ENCODE measurements around the gene MTHFSD.

The MTHFSD gene

DNA sequence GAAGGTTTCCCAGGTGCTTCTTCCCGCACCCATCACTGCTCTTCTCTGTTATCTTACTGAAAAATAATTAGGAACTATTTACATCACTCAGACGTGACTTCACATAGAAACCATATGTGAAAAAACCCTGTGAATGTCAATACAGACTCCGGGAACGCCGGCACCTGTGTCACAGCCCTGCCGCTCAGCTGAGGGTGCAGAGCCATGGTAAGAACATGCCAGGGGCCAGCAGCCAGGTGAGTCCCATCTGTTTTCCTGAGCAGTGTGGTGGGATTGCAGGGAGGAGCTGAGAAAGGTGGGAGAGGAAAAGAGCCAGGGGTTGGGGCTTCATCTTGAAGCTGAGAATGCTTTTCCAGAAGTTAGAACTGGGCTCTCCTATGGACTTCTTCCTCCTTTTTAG lies 31.0 kb downstream of the MTHFSD start:
- DNase-seq = no peak

DNA sequence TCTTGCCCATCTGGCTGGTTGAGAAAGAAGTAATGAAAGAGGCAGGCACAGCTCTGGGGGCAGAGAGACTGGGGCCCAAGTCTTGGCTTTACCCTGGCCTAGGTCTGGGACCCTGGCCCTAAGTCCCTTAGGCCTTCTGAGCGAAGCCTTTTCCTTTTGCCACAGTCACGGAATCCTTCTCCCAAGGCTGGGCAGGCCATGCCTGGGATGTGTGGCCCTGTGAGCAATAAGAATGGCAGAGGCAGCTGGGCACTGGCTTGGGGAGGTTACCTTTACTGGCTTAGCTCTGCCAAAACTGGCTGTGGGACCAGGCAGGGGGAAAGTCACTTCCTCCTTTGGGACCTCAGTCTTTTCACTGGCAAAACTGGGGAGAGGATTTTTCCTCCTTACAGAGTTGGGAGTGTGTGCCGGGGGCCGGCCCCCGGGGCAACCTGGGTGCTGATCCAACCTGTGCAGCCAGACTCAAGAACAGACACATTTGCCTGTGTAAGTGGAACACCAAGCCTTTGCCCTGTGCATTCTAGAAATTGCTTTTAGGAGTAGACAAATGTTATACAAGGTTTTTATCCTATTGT lies 31.8 kb downstream of the MTHFSD start:
- no peak for DNase-seq

DNA sequence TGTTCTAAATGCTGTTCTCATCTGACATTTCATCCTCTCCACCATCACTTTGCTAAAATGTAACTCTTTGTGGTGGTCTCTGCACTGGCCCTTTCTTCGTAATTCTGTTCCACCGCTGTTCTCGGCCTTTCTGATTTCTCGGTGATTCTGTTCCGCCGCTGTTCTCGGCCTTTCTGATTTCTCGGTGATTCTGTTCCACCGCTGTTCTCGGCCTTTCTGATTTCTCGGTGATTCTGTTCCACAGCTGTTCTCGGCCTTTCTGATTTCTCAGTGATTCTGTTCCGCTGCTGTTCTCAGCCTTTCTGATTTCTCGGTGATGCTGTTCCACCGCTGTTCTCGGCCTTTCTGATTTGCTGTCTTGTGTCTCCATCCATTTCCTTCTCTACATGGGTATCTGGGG lies 32.4 kb downstream of the MTHFSD start:
- DNase-seq = no peak

DNA sequence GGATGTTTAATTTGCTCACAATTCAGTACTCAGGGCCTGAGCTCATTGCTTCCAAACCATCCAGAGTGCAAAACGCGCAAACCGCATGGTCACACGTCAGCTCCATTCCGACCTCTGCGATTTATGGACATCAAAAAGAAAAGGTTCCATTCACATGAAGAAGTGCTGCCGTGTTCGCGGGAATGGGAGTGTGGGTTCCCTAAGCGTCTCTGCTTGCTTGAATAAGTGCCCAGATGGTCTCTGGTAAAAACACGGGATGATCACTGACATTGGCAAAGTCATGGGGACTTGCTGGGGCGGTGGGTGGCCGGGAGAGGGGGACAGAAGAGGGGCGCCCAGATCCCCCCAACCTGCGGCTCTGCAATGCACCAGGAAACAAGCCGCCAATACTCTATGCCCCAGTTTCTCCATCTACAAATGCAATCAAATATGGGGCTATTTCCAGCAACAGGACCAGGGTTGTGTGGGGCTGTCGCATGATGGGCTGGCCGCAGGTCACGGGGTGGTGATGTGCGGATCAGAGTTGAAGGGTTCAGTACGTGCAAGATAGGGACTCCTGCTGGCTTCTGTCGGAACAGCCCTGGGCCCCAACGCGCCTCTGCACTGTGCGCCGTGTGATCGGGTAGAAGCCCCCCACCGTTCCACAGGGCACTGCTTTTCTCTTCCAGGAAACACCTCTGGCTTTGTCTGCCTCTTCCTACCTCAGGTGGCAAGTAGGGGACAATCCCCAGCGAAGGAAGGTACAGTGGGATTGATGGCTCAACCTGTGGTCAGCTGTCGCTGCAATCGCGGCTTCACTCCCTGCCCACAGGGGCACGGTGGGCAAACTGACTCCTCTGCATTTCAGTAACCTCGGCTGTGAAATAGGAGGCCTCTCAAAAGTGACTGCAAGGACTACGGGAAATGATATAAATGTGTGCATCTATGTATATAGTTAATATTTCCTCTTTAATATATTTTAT lies 33.5 kb downstream of the MTHFSD start:
- DNase-seq = no peak

DNA sequence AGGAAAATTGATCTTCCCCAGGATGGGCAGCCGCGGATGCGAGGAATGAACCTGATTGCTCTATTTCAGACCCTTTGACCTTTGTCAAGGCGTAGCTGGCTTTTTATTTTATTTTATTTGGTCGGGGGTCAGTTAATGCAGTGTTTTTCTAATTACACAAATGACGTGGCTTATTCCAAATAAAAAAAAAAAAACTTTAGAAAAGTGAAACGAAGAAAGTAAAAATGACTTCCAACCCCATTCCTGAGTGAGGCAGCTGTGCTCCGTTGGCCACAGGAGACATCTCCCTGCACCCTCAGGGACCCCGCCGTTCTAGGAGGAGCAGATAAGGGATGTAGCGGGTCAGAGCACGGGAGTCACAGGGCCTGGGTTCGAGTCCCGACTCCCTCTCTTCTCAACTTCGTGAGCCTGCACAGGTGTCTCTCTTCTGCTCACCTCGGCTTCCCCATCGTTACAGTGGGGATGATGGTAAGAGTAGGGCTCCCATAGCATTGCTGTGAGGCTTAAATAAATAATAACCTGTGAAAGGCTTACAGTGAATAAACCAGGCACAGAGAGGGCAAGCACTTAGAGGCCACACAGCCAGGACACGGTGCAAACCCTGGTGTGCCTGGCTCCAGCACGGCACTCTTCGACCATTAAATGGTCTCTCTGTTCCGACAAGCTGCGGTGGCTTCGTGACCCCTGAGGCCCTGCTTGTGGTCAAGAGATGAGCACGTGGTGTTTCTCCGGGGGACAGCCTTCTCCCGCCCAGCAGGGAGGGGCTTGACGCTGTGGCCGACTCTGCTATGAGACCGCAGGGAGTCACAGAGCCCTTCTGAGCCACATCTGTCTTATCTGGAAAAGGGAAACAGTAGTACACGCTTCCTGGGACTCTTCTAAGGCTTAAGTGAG lies 34.5 kb downstream of the MTHFSD start:
- no peak for DNase-seq

DNA sequence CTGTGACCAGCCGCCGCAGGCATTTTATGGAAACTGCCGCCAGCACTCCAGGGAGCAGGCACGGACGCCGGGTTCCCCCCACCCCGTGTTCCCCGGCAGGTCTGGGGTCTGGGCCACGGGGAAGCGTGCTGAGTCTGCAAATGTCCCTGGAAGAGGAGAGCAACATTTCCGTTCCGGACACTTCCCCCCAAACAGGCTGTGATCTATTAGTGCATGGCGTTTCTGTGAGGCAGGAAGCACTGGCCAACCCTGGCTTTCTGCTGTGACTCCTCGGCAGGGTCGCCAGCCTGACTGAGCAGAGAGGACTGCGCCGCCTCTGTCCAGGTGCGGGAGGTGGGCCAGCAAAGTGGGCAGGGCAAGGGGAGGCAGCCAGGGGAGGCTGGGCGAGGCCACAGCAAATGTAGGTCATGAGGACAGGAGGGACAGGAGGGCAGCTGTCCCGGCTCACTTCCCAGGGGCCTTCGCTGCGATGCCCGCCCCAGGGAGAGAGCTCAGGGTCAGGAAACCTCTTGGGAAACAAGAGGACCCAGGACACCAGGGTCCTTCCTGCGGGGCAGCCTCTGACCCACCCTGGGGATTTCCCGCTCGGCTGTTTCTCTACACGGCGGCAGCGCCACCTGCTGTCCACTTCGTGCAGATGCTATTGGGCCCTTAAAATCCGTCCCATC lies 35.3 kb downstream of the MTHFSD start:
- peak; percentile 31 for DNase-seq

DNA sequence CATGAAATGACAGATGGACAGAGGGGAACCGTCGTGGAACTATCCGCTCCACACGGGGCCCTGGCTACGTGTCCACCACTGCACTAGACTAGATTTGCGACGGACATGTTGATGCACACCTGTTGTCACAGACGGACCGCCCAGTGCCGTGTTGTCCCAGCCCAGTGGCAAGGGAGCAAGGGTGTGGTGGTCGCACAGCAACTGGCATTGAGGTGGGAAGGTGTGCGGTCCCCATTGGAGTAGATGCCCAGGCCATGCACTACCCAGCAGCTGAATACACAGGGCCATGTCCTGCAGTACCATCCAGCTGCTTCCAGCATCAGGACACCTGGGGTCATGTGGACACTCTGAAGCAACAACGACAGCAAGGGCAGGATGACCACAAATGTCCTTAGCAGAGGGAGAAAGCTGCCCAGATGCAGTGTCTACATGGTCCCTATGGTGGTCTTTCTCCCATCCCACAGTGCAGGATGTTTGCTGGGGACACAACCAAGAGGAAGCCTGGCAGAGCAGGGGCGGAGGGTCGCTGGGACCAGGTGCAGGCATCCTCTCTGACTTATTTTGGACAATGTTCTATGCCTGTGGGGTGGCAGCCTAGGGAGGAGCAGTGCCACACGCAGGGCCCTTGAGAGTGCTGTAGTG lies 35.9 kb downstream of the MTHFSD start:
- no peak for DNase-seq

DNA sequence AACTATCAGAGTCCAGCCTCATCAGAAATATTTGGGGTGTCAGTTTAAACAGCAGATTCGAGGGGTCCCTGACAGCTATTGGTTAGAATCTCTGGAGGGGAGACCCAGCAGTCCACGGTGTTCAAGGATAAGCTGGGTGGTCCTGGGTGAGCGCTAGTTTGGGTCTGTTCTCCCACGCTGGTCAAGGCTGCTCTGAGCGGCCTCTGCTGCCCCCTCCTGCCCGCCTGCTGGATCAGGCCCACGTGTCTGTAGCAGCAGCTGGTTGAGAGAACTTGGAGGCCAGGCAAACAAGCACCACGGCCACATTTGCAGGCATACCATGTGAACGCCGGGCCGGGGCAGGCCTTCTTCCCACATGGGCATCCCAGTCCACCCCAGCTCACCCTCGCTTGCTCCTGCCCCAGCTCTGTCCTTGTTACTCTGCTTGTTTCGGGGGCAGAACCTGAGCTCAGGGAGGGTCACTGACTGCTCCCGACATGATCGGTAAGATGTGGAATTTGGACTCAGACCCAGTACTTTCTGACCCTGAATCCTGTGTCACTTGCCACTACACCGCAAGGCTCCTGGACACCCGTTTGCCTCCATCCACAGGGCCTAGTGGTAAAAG lies 37.3 kb downstream of the MTHFSD start:
- DNase-seq = no peak

DNA sequence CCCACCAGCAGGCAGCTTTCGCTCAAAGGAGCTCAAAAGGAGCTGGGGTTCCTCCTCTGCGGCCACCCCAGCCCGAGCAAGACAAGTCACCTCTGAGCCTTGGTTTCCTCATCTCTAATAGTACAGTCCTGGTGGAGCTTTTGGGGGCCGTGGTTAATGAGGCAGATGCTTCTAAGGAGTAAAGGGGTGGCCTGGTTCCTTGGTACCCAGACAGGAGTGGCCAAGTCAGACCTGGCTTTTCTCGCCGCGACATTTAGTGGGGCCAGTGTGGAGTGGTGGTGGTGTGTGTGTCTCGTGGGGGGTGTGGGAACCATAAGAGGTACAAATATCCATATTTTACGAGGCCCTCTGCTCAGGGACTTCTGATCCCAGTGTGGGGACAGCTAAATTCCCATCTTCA lies 38.0 kb downstream of the MTHFSD start:
- DNase-seq = no peak

DNA sequence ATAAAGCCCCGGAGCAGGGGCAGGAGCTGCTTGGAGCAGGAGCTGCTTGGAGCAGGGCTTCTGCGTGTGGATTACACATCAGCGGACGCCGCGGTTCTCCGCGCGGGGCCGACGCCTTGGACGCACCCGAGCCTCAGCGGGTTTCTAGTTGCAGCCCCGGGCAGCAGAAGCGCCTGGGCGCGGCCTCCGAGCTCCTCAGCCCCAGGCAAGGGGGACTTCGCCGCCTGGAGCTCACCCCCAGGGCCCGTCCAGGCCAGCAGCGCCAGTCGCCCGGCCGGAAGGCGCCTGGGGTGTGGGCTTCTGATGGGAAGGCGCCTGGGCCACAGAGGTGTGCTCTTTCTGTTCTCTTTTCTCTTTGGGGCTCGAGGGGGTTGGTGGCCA lies 38.4 kb downstream of the MTHFSD start:
- no peak for DNase-seq

DNA sequence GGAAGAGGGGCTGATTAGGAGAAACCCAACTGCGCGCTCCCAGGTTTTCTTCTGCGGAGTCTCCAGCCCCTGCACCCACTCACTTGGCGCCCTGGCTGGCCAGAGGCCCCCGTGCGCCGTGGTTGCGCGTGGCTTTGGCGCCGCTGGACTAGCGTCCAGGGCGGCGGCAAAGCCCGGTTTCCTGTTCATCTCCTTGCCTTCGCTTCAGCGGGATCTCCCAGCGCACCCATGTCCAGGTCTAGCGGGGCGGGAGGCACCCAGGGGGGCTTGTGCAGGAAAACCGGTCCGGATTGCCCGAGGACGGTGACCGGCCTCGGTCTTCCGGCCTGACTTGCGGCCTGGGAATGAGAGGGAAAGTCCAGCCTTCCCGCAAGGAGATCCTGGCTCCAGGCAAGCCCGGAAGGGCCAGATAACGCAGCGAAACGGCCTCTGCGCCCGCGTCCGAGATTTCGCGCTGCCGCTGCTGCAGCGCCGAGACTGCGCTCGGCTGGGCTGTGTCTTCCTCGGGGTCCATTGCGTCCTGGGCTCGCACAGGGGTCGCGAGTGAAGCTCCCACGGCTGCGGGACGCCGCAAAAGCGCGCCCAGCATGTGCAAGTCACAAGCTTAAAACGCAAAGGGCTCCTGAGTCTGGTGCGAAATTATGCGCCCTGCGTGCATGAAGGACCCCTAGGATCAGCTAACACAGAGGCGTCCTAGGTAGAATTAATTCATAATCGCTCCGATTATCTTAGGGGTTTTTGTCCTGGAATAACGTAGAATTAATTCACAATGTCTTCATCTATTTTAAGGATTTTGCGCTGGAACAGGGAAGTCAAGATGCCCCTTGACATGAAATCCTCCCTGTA lies 39.0 kb downstream of the MTHFSD start:
- no peak for DNase-seq

DNA sequence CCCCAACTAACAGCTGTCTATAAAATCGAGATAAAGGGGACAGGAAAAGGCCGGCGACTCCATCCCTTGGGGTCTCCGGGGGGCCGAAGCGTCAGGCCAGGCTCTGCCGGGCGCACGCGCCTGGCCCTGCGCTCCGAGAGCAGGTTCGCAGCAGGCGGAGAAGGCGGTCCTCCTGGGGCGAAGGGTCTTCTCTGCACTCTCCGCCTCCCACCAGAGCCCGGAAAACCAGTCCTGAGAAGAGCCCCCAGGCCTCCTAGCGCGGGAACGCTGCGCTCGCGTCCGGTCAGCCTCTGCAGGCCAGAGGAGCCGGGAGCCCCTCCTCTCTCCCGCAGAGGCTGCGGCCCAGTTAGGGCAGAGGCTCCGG lies 39.6 kb downstream of the MTHFSD start:
- DNase-seq = no peak

DNA sequence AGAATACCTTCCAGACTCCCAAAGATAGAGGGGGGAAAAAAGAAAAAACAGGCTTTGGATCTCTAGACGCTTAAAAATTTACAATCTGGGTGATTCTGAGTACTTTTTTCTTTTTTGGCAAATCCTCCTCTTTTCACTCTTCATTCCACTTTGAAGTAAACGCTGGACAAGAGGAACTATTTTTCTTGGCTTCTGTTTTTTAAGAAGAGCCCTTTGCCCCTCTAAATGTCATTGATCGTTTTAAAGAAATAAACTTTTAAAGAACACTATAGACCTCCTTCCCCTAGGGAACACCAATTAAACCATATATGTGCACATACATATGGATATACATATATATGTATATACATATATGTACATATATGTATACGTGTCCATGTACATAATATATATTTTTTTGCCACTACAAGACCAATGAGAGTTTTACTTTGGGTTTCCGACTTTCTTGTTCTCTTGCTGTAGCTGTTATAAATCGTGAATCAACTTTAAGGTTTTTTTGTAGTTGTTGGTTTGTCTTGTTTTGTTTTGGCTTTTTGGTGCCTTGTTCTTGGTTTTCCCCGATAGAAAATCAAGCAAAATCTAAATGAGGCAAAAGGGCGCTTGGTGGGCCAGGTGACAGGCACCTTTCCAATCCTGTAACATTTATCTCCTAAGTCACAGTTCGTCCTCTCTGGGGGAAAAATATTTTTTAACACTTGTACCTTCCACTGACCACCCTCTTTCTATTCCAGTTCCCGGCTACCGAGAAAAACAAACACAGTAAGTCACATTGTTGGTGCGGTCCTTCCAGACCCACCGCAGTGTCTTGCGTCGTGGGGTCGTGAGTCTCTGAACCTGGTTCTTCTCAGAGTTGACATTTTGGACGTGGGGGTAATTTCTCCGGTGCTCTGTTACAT lies 40.3 kb downstream of the MTHFSD start:
- DNase-seq = no peak

DNA sequence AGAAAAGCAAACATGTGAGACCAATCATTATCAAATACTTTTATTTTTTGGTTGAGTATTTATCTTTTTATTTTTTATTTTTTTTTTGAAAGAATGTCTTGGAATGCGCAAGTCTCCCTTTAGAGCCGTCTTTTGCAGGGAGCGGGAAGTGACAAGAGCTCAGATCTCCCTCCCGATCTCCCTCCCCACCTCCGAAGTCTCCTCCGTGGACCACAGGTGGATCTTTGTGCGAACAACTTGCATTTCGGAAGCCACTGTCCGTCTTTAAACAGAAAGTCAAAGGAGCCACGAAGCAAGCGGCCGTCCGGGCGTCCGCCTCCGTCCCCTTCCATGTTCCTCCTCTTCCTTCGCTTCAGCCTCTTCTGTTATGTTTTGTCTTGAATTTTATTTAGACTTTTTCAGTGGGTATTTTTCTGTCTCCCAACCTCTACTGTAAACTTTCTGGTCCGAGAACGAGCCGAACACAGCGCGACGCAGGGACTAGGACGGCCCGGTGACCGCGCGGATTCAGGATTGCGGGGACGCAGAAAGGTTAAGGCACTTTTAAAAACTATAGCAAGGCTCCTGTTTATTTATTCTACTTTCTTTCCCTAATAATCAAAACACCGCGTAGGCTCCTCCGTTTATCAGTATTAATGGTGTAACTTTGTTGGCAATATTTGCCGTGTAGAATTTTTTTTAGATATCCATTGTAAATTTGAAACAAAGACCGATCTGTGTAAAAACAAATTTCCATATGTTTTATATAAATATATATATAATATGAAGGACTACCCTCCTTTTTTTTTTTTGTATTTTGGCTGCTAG lies 41.4 kb downstream of the MTHFSD start:
- no peak for DNase-seq

DNA sequence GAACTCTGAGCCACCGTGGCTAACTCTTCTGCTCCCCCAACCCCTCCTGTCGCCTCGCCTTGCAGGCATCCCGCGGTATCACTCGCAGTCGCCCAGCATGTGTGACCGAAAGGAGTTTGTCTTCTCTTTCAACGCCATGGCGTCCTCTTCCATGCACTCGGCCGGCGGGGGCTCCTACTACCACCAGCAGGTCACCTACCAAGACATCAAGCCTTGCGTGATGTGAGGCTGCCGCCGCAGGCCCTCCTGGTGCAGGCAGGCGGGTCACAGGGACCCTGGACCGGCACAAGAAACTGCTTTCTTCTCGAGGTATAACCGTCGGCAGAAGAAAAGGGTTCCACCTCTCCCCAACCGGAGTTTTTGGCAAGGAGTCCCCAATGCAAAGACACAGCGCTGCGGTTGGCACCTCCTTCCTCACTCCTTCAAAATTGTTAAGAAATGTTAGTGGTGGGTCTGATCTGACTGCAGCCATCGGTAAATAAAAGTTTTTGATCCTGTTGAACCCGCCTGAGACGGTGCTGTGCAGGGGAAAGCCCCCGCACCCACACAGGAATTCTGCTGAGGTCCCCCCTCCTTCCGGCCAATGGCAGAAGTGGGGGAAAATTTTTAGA lies 42.1 kb downstream of the MTHFSD start:
- no peak for DNase-seq

DNA sequence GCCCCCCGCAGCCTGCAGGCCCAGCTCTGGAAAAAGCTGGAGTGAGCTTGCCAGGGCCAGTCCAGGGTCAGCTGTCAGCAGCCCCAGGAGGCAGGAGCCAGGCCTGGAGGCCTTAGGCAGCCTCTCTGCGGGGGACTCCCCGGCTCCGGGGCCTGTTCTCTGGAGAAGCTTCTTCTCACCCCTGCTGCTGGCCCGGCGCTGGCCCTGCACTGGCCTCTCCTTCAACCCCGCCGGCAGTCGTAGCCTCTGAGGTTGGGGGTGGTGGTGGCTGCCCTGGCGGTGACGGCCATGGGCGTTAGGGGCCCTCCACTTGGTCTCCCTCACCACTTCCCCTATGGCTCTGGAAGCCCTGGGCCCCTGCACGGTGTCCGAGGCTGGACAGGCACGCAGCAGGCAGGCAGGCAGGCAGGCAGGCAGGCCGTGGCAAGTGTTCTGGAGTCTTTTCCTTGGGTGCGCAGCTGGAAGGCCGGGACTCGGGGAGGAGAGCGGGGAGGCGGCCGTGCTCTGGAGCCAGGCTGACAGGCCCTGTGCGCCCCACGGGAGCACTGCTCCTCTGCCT lies 42.7 kb downstream of the MTHFSD start:
- DNase-seq = no peak

DNA sequence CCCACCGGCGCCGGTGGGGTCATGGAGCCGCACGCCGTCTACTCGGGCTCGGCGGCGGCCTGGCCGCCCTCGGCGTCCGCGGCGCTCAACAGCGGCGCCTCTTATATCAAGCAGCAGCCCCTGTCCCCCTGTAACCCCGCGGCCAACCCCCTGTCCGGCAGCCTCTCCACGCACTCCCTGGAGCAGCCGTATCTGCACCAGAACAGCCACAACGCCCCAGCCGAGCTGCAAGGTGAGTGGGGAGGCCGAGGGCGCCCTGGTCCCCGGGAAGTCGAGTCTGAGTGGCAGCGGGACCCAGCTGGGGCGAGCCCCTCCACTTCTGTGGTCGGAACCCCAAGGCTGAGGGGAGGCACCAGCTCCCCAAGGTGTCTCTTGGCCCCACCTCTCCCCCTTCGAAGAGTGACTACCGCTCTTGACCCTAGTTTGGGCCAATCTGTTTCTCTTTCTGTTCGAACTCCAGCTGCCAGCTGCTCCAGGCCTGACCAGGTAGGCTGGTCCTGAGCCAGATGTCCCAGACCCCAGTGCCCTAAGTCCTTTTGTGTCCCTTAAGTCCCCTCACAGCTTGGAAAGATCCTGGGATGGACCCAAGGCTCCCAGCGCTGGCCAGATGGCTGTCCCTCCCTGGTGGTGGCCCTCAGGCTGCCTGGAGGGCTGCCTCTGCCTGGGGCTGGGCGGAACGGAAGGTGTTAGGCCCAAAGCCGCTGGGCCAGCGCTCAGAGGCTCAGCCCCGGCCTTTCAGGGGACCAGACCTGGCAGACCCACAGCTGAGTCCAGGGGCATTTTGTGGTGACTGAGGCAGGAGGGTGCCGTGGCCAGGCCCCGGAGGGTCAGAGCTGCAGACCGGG lies 43.5 kb downstream of the MTHFSD start:
- no peak for DNase-seq

All from activated effector memory CD4-positive, alpha-beta T cell treated with Interleukin-2 at 50 U/mL for 16 hours (primary cell).